ENCODE results near the gene KRT86. TPM values are rescaled to one million over a fixed set of nuclear protein-coding genes. Genes with fewer than 3 reads are reported as not detected.

KRT86 gene
- total and polyA plus RNA-seq, 9 of the 15 experiments (the other 6 are each of a cell fraction or from before 2014, with no cell fraction given) = not detected

- POLR2A ChIA-PET = no interaction called here
- H3K36me3 ChIP-seq (ENCODE audit: control insufficient read depth, insufficient read depth, low read length) = no peaks in the 10 kb centered on the region
- intact Hi-C loops (cut with micrococcal nuclease) (no loop called here), in situ Hi-C loops (cut with MboI) (no loop called here)
- H3K4me2 ChIP-seq (ENCODE audit: insufficient read depth, low read length) = no peak overlapping the region
- 6% methylated on average over 3 of the region's 3 CpGs for WGBS (ENCODE audit: insufficient coverage, low coverage, missing lambda C conversion rate)
- no peaks in the 10 kb centered on the region for H3K4me1 ChIP-seq (replicated peaks in 1 of 2; ENCODE audit: control insufficient read depth in 2 of 2, insufficient read depth in 2 of 2, low read length in 2 of 2)
- FAIRE-seq = no peak
- BruUV-seq (replicated peaks) = no TSS peak
- no peak for DNase-seq (ENCODE audit: extremely low read depth in 1 of 4, low spot score in 3 of 4)
- no peak for ATAC-seq
- no peaks in the 10 kb centered on the region for H3K79me2 ChIP-seq (ENCODE audit: control insufficient read depth, insufficient read depth, low read length)
- H3K27ac ChIP-seq (ENCODE audit: extremely low read depth, low read depth, low read length) = no peak overlapping the region
- H3K9me1 ChIP-seq (ENCODE audit: control insufficient read depth, insufficient read depth, low read length) = no peaks in the 10 kb centered on the region
- H4K20me1 ChIP-seq (replicated peaks; ENCODE audit: control insufficient read depth, insufficient read depth, low read length) = no peaks in the 10 kb centered on the region
- peaks cover 0 to 5% of the 10 kb centered on the region in 2 experiments; a peak in 1 of 5 replicates for H3K27me3 ChIP-seq (ENCODE audit: control insufficient read depth in 2 of 2, insufficient read depth in 2 of 2, low read length in 2 of 2)
- no peaks in the 10 kb centered on the region for H3K9me3 ChIP-seq (replicated peaks; ENCODE audit: control insufficient read depth, insufficient read depth, low read depth, low read length)
- TF ChIP-seq MAFK (IDR thresholded peaks at IDR 0.05; ENCODE audit: low read length) = peak; percentile 60
- no peak for TF ChIP-seq LCOR (CRISPR knock-in tag; IDR thresholded peaks at IDR 0.05)
- no peak for TF ChIP-seq PCBP2 (IDR thresholded peaks at IDR 0.05; ENCODE audit: low read depth, low read length, poor library complexity, severe bottlenecking)
- no peak for TF ChIP-seq ZSCAN32 (CRISPR knock-in tag; IDR thresholded peaks at IDR 0.05)
- TF ChIP-seq ZNF316 (IDR thresholded peaks at IDR 0.05) = peak; percentile 68
- TF ChIP-seq GTF2B (IDR thresholded peaks at IDR 0.05; ENCODE audit: extremely low read depth, insufficient read length) = no peak
- TF ChIP-seq MAFF (IDR thresholded peaks at IDR 0.05; ENCODE audit: low read length) = peak; percentile 54
- TF ChIP-seq C11orf30 (IDR thresholded peaks at IDR 0.05; ENCODE audit: low read depth) = peak; percentile 51
- CTCF ChIA-PET (ENCODE audit: low intra/inter-chr PET ratio) = no interaction called here
- no peak overlapping the region for H2AFZ ChIP-seq (ENCODE audit: low read depth, low read length)
- H3K9ac ChIP-seq (ENCODE audit: insufficient read depth in 1 of 2, low read depth in 2 of 2, low read length in 2 of 2) = no peak overlapping the region
- no peak overlapping the region for H3K4me3 ChIP-seq
Measured at GRCh38 chr12:52334185-52334584, 59.7 kb downstream of the KRT86 start.
